Cardiac septum (tissue), 1 donor: Measurements from ENCODE around the gene SORBS1. TPM values are rescaled to one million over a fixed set of nuclear protein-coding genes. Genes with fewer than 3 reads are reported as not detected.

Experiments
- DNase-seq: peaks from one replicate; pipeline ENCODE4 v3.0.0-alpha.2; 2020; ENCODE audit warnings: low spot score
- intact Hi-C: fragments of 100-400 bp; cut with DNase I; formaldehyde crosslinking; loops from one replicate; pipeline ENCODE4 v1.14.0; 2022
- total RNA-seq: library from RNA; stranded (reverse); fragmentation: NEBNext Ultra II Directional; extraction: Animal tissue kit (Norgen Biotek cat#: 25700); gene quantifications from one replicate; pipeline ENCODE4 v1.2.1, GENCODE V29; 2021
- donor health status: DM: no; HTN: no; CAD: no.

The SORBS1 gene
- total RNA-seq, 1 donor from 2014 or later = 1,045 TPM

- intact Hi-C loops = no loop called here
- no peak for DNase-seq
Measured at GRCh38 chr10:95300022-95300539, 261.1 kb downstream of the SORBS1 start.

- intact Hi-C loops = loop anchor here (5.0 kb wide), 1 partner anchor 65 kb away; no protein-coding TSS in a partner anchor
- DNase-seq = no peak
Measured at GRCh38 chr10:95297402-95297801, 263.8 kb downstream of the SORBS1 start.

GRCh38 chr10:95296764-95297163 is 264.4 kb downstream of the SORBS1 start:
- DNase-seq = no peak
- intact Hi-C loops = loop anchor here (5.0 kb wide), 1 partner anchor 66 kb away; no protein-coding TSS in a partner anchor

- DNase-seq = no peak
- intact Hi-C loops = loop anchor here (5.0 kb wide), 1 partner anchor 67 kb away; no protein-coding TSS in a partner anchor
Measured at GRCh38 chr10:95295031-95295755, 266.0 kb downstream of the SORBS1 start.

GRCh38 chr10:95293631-95294030 is 267.5 kb downstream of the SORBS1 start:
- DNase-seq = no peak
- intact Hi-C loops = no loop called here

- DNase-seq = no peak
Measured at GRCh38 chr10:95291365-95292039, 269.7 kb downstream of the SORBS1 start.

GRCh38 chr10:95290461-95291364 is 270.5 kb downstream of the SORBS1 start, which contains the start of gene PDLIM1:
TSS of gene PDLIM1 (minus strand) at chr10:95291003. CDS start at chr10:95290915, 88 bp downstream.
- peak; percentile 84 for DNase-seq
- intact Hi-C loops = loop anchor here (2.0 kb wide), 1 partner anchor 18 kb away; no protein-coding TSS in a partner anchor

More at GRCh38 chr10:95291365-95292039, 269.7 kb downstream of the SORBS1 start:
- intact Hi-C loops = loop anchor here (2.0 kb wide), 1 partner anchor 17 kb away; no protein-coding TSS in a partner anchor

GRCh38 chr10:95289921-95290421 is 271.2 kb downstream of the SORBS1 start:
- peak; percentile 73 for DNase-seq
- intact Hi-C loops = loop anchor here (2.0 to 5.0 kb wide), 2 partner anchors 19 to 43 kb away; no protein-coding TSS in a partner anchor

- intact Hi-C loops = loop anchor here (5.0 kb wide), 1 partner anchor 42 kb away; no protein-coding TSS in a partner anchor
- DNase-seq = peak; percentile 75
Measured at GRCh38 chr10:95289003-95289920, 271.9 kb downstream of the SORBS1 start.

- intact Hi-C loops = loop anchor here (5.0 kb wide), 1 partner anchor 41 kb away; no protein-coding TSS in a partner anchor
- no peak for DNase-seq
Measured at GRCh38 chr10:95288303-95288702, 272.9 kb downstream of the SORBS1 start.

- DNase-seq = no peak
- intact Hi-C loops = loop anchor here (5.0 kb wide), 1 partner anchor 40 kb away; no protein-coding TSS in a partner anchor
Measured at GRCh38 chr10:95287281-95287680, 273.9 kb downstream of the SORBS1 start.

- intact Hi-C loops = loop anchor here (5.0 kb wide), 1 partner anchor 39 kb away; no protein-coding TSS in a partner anchor
- no peak for DNase-seq
Measured at GRCh38 chr10:95286707-95287106, 274.5 kb downstream of the SORBS1 start.

GRCh38 chr10:95285556-95285955 is 275.6 kb downstream of the SORBS1 start:
- intact Hi-C loops = loop anchor here (5.0 kb wide), 1 partner anchor 38 kb away; no protein-coding TSS in a partner anchor
- DNase-seq = no peak

GRCh38 chr10:95284807-95285206 is 276.4 kb downstream of the SORBS1 start:
- peak; percentile 15 for DNase-seq
- intact Hi-C loops = loop anchor here (5.0 kb wide), 1 partner anchor 38 kb away; no protein-coding TSS in a partner anchor

GRCh38 chr10:95282107-95282506 is 279.1 kb downstream of the SORBS1 start:
- intact Hi-C loops = no loop called here
- no peak for DNase-seq

GRCh38 chr10:95281206-95281605 is 280.0 kb downstream of the SORBS1 start:
- no peak for DNase-seq
- intact Hi-C loops = no loop called here

GRCh38 chr10:95280637-95281036 is 280.5 kb downstream of the SORBS1 start:
- no peak for DNase-seq
- intact Hi-C loops = no loop called here
